Transverse colon (tissue), 4 donors: Measurements from ENCODE around the gene PDXDC1.

ENCODE experiments used
- CTCF ChIP-seq, 5 experiments: fragments of 200-600 bp in 3 of 5; fragments of 450-650 bp in 2 of 5; sonication (generic) in 3 of 5; IDR thresholded peaks; 1 replicate in 2 of 5; 2 replicates in 3 of 5; pipeline ENCODE4 v1.5.1; 2016 to 2017; ENCODE audit warnings: antibody characterized with exemption in 5 of 5, inconsistent platforms in 3 of 5, mild to moderate bottlenecking in 2 of 5, moderate library complexity in 1 of 5
- EP300 ChIP-seq: sonication (generic); formaldehyde crosslinking; IDR thresholded peaks from one replicate; pipeline ENCODE4 v1.6.1; 2017; ENCODE audit warnings: antibody characterized with exemption, low read depth
- POLR2A ChIP-seq: fragments of 450-650 bp; IDR thresholded peaks from one replicate; pipeline ENCODE4 v1.6.1; 2016; ENCODE audit warnings: antibody characterized with exemption, mild to moderate bottlenecking, moderate library complexity
- POLR2AphosphoS5 ChIP-seq, 3 donors: sonication (generic); formaldehyde crosslinking; IDR thresholded peaks; one replicate each; pipeline ENCODE4 v1.6.1; 2016; ENCODE audit warnings: antibody characterized with exemption in 3 of 3

GRCh38 chr16:15033309-15033707, 58.5 kb downstream of the PDXDC1 start:
- TF ChIP-seq POLR2A (no peak), CTCF (IDR thresholded peaks at IDR 0.05) (no peak), EP300 (no peak), POLR2AphosphoS5 (IDR thresholded peaks at IDR 0.05) (no peak)
